Stimulated activated memory B cell treated with anti-CD40 and anti-IgM and Interleukin-4, amounts not matched to agents 10 μg/mL and 1 μg/mL and 100 μg/mL, for 72 hours (primary cell): ENCODE measurements around the gene FLNA.
A peak's percentile ranks its signal among the peaks of the same experiment; 100 is the strongest.

Source experiments
- ATAC-seq: fragments of 150-1000 bp; cut with Tn5 transposase; 2 replicates; pipeline ENCODE4 v1.10.0; 2021
- H3K27ac Mint-ChIP-seq: one replicate; pipeline ENCODE4 v1.8.0; 2022; ENCODE audit warnings: mild to moderate bottlenecking, mixed read lengths
- H3K27me3 Mint-ChIP-seq: one replicate; pipeline ENCODE4 v1.8.0; 2022; ENCODE audit warnings: mixed read lengths
- H3K36me3 Mint-ChIP-seq: one replicate; pipeline ENCODE4 v1.8.0; 2022; ENCODE audit warnings: mixed read lengths
- H3K4me1 Mint-ChIP-seq: one replicate; pipeline ENCODE4 v1.8.0; 2022; ENCODE audit warnings: mixed read lengths
- H3K4me3 Mint-ChIP-seq: one replicate; pipeline ENCODE4 v1.8.0; 2022; ENCODE audit warnings: mild to moderate bottlenecking, moderate library complexity, mixed read lengths
- H3K9me3 Mint-ChIP-seq: one replicate; pipeline ENCODE4 v1.8.0; 2022; ENCODE audit warnings: mixed read lengths

FLNA gene

GRCh38 chrX:154359362-154360154, 14.9 kb downstream of the FLNA start:
- Mint-ChIP-seq H3K9me3 (no peaks in the 10 kb centered on the region), H3K27ac (no peak overlapping the region), H3K4me1 (peaks cover 7% of the 10 kb centered on the region), H3K27me3 (no peaks in the 10 kb centered on the region), H3K4me3 (no peak overlapping the region), H3K36me3 (peaks cover 14% of the 10 kb centered on the region)
- ATAC-seq: no peak

GRCh38 chrX:154358829-154359228, 15.6 kb downstream of the FLNA start:
- no peak for ATAC-seq
- H3K27ac Mint-ChIP-seq: peak overlapping the region; percentile 62
- H3K4me1 Mint-ChIP-seq: peaks cover 7% of the 10 kb centered on the region
- H3K4me3 Mint-ChIP-seq: no peak overlapping the region
- no peaks in the 10 kb centered on the region for H3K9me3 Mint-ChIP-seq
- H3K36me3 Mint-ChIP-seq: peaks cover 17% of the 10 kb centered on the region
- H3K27me3 Mint-ChIP-seq: no peaks in the 10 kb centered on the region

GRCh38 chrX:154358011-154358410, 16.4 kb downstream of the FLNA start:
- peaks cover 21% of the 10 kb centered on the region for H3K36me3 Mint-ChIP-seq
- H3K9me3 Mint-ChIP-seq: no peaks in the 10 kb centered on the region
- no peak for ATAC-seq
- H3K4me1 Mint-ChIP-seq: peaks cover 7% of the 10 kb centered on the region
- no peak overlapping the region for H3K4me3 Mint-ChIP-seq
- H3K27me3 Mint-ChIP-seq: no peaks in the 10 kb centered on the region
- H3K27ac Mint-ChIP-seq: peak overlapping the region; percentile 62

GRCh38 chrX:154357205-154357604, 17.2 kb downstream of the FLNA start:
- H3K27ac Mint-ChIP-seq: no peak overlapping the region
- no peaks in the 10 kb centered on the region for H3K9me3 Mint-ChIP-seq
- no peak for ATAC-seq
- H3K27me3 Mint-ChIP-seq: no peaks in the 10 kb centered on the region
- H3K4me3 Mint-ChIP-seq: no peak overlapping the region
- H3K4me1 Mint-ChIP-seq: peaks cover 9% of the 10 kb centered on the region
- peaks cover 22% of the 10 kb centered on the region for H3K36me3 Mint-ChIP-seq

- Mint-ChIP-seq H3K4me1 (peaks cover 15% of the 10 kb centered on the region), H3K4me3 (no peak overlapping the region), H3K27me3 (no peaks in the 10 kb centered on the region), H3K27ac (no peak overlapping the region), H3K36me3 (peaks cover 25% of the 10 kb centered on the region), H3K9me3 (no peaks in the 10 kb centered on the region)
- ATAC-seq: no peak
These were observed 17.8 kb downstream of the FLNA start for GRCh38 chrX:154356596-154356995.

DNA sequence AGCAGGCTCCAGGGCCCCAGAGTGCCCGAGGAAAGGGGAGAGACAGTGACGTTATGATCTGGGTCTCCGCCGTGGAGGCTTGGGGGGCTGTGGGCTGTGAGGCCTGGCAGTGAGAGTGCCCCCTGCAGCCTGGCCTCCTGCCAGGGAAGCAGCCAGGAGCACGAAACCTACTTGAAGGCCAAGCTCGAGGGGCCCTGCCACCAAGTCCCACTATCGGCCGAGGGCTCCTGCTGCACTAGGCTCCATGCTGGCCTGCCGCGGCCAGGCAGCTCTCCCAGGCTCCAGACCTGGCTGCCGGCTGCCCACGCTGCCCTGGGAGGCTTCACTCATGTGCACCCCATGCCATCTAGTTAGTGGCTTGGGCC, 18.7 kb downstream of the FLNA start:
- no peaks in the 10 kb centered on the region for H3K27me3 Mint-ChIP-seq
- no peak for ATAC-seq
- peaks cover 27% of the 10 kb centered on the region for H3K36me3 Mint-ChIP-seq
- H3K27ac Mint-ChIP-seq: no peak overlapping the region
- no peaks in the 10 kb centered on the region for H3K9me3 Mint-ChIP-seq
- no peak overlapping the region for H3K4me3 Mint-ChIP-seq
- H3K4me1 Mint-ChIP-seq: peaks cover 20% of the 10 kb centered on the region

GRCh38 chrX:154355094-154355775, 19.2 kb downstream of the FLNA start:
- Mint-ChIP-seq H3K4me1 (peaks cover 20% of the 10 kb centered on the region), H3K36me3 (peaks cover 27% of the 10 kb centered on the region), H3K9me3 (no peaks in the 10 kb centered on the region), H3K27me3 (no peaks in the 10 kb centered on the region), H3K4me3 (peak overlapping the region; percentile 15), H3K27ac (no peak overlapping the region)
- ATAC-seq: no peak

- Mint-ChIP-seq H3K4me3 (no peak overlapping the region), H3K36me3 (peaks cover 27% of the 10 kb centered on the region), H3K4me1 (peaks cover 20% of the 10 kb centered on the region), H3K27me3 (no peaks in the 10 kb centered on the region), H3K9me3 (no peaks in the 10 kb centered on the region), H3K27ac (no peak overlapping the region)
- ATAC-seq: no peak
These were observed 19.9 kb downstream of the FLNA start for GRCh38 chrX:154354516-154354915.

GRCh38 chrX:154354013-154354412, 20.4 kb downstream of the FLNA start:
- Mint-ChIP-seq H3K9me3 (no peaks in the 10 kb centered on the region), H3K27me3 (no peaks in the 10 kb centered on the region), H3K36me3 (peaks cover 27% of the 10 kb centered on the region), H3K4me3 (no peak overlapping the region), H3K27ac (no peak overlapping the region), H3K4me1 (peaks cover 25% of the 10 kb centered on the region)
- ATAC-seq: no peak

- Mint-ChIP-seq H3K27ac (no peak overlapping the region), H3K36me3 (peaks cover 21% of the 10 kb centered on the region), H3K9me3 (no peaks in the 10 kb centered on the region)
These were observed 21.1 kb downstream of the FLNA start for GRCh38 chrX:154353172-154353843.

DNA sequence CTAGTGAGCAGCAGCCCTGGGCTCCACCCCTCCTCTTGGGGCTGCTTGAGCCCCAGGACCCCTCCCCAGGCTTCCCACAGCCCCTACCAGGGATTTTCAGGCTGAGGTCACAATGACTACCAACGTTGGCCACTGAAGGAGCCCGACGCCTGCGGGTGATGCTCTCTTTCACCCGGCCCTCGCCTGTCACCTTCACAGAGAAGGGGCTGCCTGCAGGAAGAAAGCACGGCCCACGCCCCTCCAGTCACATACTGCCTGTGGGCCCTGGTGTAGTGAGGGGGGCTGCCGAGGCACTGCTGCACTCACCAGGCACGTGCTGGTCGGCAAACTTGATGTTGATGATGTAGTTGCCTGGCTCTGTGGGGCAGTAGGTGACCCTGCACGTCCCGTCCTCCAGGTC, 22.0 kb downstream of the FLNA start:
- peak overlapping the region; percentile 81 for H3K27ac Mint-ChIP-seq
- no peaks in the 10 kb centered on the region for H3K9me3 Mint-ChIP-seq
- H3K27me3 Mint-ChIP-seq: no peaks in the 10 kb centered on the region
- no peak for ATAC-seq
- H3K4me1 Mint-ChIP-seq: peaks cover 21% of the 10 kb centered on the region
- H3K36me3 Mint-ChIP-seq: peaks cover 23% of the 10 kb centered on the region
- H3K4me3 Mint-ChIP-seq: no peak overlapping the region

More at GRCh38 chrX:154353172-154353843, 21.1 kb downstream of the FLNA start:
- H3K4me3 Mint-ChIP-seq: no peak overlapping the region
- ATAC-seq: no peak
- no peaks in the 10 kb centered on the region for H3K27me3 Mint-ChIP-seq
- peaks cover 19% of the 10 kb centered on the region for H3K4me1 Mint-ChIP-seq

DNA sequence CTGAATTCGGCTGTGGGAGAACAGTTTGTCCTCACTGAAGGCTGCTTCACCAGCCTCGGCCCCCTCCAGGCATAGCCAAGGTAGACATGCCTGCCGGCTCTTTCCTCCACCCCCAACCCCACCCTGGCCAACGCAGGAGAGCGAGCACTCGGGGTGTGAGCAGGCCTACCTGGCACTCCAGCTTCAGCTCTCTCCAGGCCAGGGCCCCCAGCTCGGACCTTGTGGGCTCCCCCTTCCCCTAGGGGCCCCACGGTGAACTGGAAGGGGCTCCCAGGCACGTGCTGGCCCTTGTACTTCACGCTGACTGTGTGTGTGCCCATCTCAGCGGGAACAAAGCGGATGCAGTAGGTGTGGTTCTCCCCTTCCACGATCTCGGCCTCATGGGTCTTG, 22.4 kb downstream of the FLNA start:
- no peaks in the 10 kb centered on the region for H3K27me3 Mint-ChIP-seq
- no peak for ATAC-seq
- H3K4me1 Mint-ChIP-seq: peaks cover 26% of the 10 kb centered on the region
- no peak overlapping the region for H3K4me3 Mint-ChIP-seq
- H3K27ac Mint-ChIP-seq: peak overlapping the region; percentile 81
- H3K9me3 Mint-ChIP-seq: no peaks in the 10 kb centered on the region
- H3K36me3 Mint-ChIP-seq: peaks cover 26% of the 10 kb centered on the region

GRCh38 chrX:154351183-154352011, 23.0 kb downstream of the FLNA start:
- Mint-ChIP-seq H3K4me3 (no peak overlapping the region), H3K36me3 (peaks cover 26% of the 10 kb centered on the region), H3K4me1 (peaks cover 28% of the 10 kb centered on the region), H3K9me3 (no peaks in the 10 kb centered on the region), H3K27ac (peak overlapping the region; percentile 81), H3K27me3 (no peaks in the 10 kb centered on the region)
- peak; percentile 66 for ATAC-seq

DNA sequence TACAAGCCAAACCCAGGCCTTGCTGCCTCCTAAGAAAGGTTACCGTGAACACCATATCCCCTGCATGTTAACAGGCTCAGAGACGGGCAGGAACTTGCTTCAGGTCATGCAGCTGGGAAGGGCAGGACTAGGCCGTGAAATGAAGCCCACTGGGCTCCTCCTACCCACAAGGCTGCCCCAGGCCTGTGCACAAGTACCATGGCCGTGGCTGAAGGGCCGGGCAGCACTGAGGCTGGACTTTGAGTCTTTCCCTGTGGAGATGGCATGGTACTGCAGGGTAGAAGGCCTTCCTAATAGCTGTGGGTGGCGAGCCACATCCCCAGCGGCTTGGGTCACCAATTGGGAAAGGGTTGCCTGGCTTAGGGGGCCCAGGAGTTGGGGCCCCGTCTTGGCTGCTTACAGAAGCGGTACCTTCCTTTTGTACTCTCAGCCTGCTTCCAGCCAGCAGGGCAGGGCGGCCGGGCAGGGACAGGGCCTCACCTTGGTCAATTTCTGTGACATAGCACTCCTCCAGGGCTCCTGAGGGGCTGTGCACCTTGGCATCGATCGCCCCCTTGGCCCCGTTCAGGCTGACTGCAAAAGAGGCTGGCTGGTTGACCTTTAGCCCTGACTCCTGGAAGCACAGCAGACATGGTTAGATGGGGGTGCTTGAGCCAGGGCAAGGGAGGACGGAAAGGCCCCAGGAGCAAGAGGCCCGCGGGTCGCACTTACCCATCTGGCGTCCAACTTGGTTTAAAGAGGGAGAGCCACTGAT, 23.8 kb downstream of the FLNA start:
- Mint-ChIP-seq H3K27ac (peak overlapping the region; percentile 81), H3K9me3 (no peaks in the 10 kb centered on the region), H3K4me3 (no peak overlapping the region), H3K36me3 (peaks cover 26% of the 10 kb centered on the region), H3K4me1 (peaks cover 28% of the 10 kb centered on the region), H3K27me3 (no peaks in the 10 kb centered on the region)
- ATAC-seq: no peak
